NCI-H446 (cell line): Measurements from ENCODE around the gene ASIC4.

ENCODE experiments used
- DNase-seq, 2 experiments: peaks; one replicate each; lab custom pipeline; 2025; lab: John Stamatoyannopoulos, UW

The ASIC4 gene

GRCh38 chr2:219533930-219534661 lies 19.8 kb downstream of the ASIC4 start:
- DNase-seq = no peak

- no peak for DNase-seq
Observed at GRCh38 chr2:219536425-219536824, 22.1 kb downstream of the ASIC4 start.

- DNase-seq = no peak
Observed at GRCh38 chr2:219536967-219537366, 22.7 kb downstream of the ASIC4 start.

GRCh38 chr2:219537657-219538488 lies 23.6 kb downstream of the ASIC4 start:
- DNase-seq = no peak

- DNase-seq = peak; percentile 51 to 74
Observed at GRCh38 chr2:219538504-219538951, 24.2 kb downstream of the ASIC4 start.

GRCh38 chr2:219538956-219539788 lies 24.9 kb downstream of the ASIC4 start:
- no peak for DNase-seq

- no peak for DNase-seq
Observed at GRCh38 chr2:219539926-219540678, 25.8 kb downstream of the ASIC4 start.

- no peak for DNase-seq
Observed at GRCh38 chr2:219540784-219541504, 26.7 kb downstream of the ASIC4 start.

- peak in 1 of 2 experiments; percentile 14 for DNase-seq
Observed at GRCh38 chr2:219541611-219542180, 27.4 kb downstream of the ASIC4 start.

GRCh38 chr2:219542931-219543595 lies 28.8 kb downstream of the ASIC4 start:
- DNase-seq = no peak

GRCh38 chr2:219543596-219544358 lies 29.5 kb downstream of the ASIC4 start, which contains the start of the genes CHPF and TMEM198:
Gene CHPF (minus strand): TSS chr2:219543809. CDS start chr2:219543538, 271 bp downstream.
Gene TMEM198 (plus strand): TSS chr2:219544028. CDS start chr2:219544728, 700 bp downstream.
- DNase-seq = peak; percentile 95 to 99

GRCh38 chr2:219544567-219544966 lies 30.3 kb downstream of the ASIC4 start:
- DNase-seq = no peak

GRCh38 chr2:219545295-219545942 lies 31.1 kb downstream of the ASIC4 start:
- DNase-seq = no peak

GRCh38 chr2:219545943-219546352 lies 31.7 kb downstream of the ASIC4 start:
- DNase-seq = no peak

GRCh38 chr2:219547621-219548020 lies 33.3 kb downstream of the ASIC4 start:
- DNase-seq = no peak

- no peak for DNase-seq
Observed at GRCh38 chr2:219548990-219549389, 34.7 kb downstream of the ASIC4 start.

- no peak for DNase-seq
Observed at GRCh38 chr2:219549619-219550018, 35.3 kb downstream of the ASIC4 start.
